ENCODE measurements around the gene BAX. TPM values are rescaled to one million over a fixed set of nuclear protein-coding genes. Genes with fewer than 3 reads are reported as not detected.

Gene BAX
- total RNA-seq, 1 donor from 2014 or later: 141 TPM

GRCh38 chr19:48963371-48964204 lies 8.9 kb downstream of the BAX start:
- peak; percentile 74 for DNase-seq (ENCODE audit: low spot score, unreplicated experiment)
- Mint-ChIP-seq H3K4me1 (ENCODE audit: low read depth) (peaks cover 44% of the 10 kb centered on the region), H3K9me3 (ENCODE audit: low read depth) (no peaks in the 10 kb centered on the region), H3K27ac (peak overlapping the region; percentile 98), H3K27me3 (no peaks in the 10 kb centered on the region), H3K4me3 (ENCODE audit: low read depth) (peak overlapping the region; percentile 100), H3K36me3 (ENCODE audit: insufficient read depth) (peaks cover 24% of the 10 kb centered on the region)
- TF ChIP-seq CTCF (IDR thresholded peaks at IDR 0.05; ENCODE audit: unreplicated experiment): no peak

- Mint-ChIP-seq H3K4me1 (ENCODE audit: low read depth) (peaks cover 44% of the 10 kb centered on the region), H3K4me3 (ENCODE audit: low read depth) (peak overlapping the region; percentile 100), H3K27me3 (no peaks in the 10 kb centered on the region), H3K36me3 (ENCODE audit: insufficient read depth) (peaks cover 27% of the 10 kb centered on the region), H3K27ac (peak overlapping the region; percentile 98), H3K9me3 (ENCODE audit: low read depth) (no peaks in the 10 kb centered on the region)
- no peak for TF ChIP-seq CTCF (IDR thresholded peaks at IDR 0.05; ENCODE audit: unreplicated experiment)
- no peak for DNase-seq (ENCODE audit: low spot score, unreplicated experiment)
These were observed 9.7 kb downstream of the BAX start for GRCh38 chr19:48964205-48965039.

GRCh38 chr19:48965040-48965805 lies 10.5 kb downstream of the BAX start, which contains the start of gene FTL:
Gene FTL (plus strand): TSS chr19:48965309. CDS start chr19:48965508, 199 bp downstream.
- H3K4me3 Mint-ChIP-seq (ENCODE audit: low read depth): peak within 1 kb of the TSS; percentile 100
- H3K9me3 Mint-ChIP-seq (ENCODE audit: low read depth): no peaks in the 10 kb centered on the region
- TF ChIP-seq CTCF (IDR thresholded peaks at IDR 0.05; ENCODE audit: unreplicated experiment): no peak
- H3K27me3 Mint-ChIP-seq: no peaks in the 10 kb centered on the region
- peak within 1 kb of the TSS; percentile 98 for H3K27ac Mint-ChIP-seq
- peaks cover 44% of the 10 kb centered on the region for H3K4me1 Mint-ChIP-seq (ENCODE audit: low read depth)
- peaks cover 27% of the 10 kb centered on the region for H3K36me3 Mint-ChIP-seq (ENCODE audit: insufficient read depth)
- peak; percentile 88 for DNase-seq (ENCODE audit: low spot score, unreplicated experiment)

GRCh38 chr19:48965806-48966540 lies 11.3 kb downstream of the BAX start:
- H3K4me1 Mint-ChIP-seq (ENCODE audit: low read depth): peaks cover 44% of the 10 kb centered on the region
- H3K27me3 Mint-ChIP-seq: no peaks in the 10 kb centered on the region
- no peaks in the 10 kb centered on the region for H3K9me3 Mint-ChIP-seq (ENCODE audit: low read depth)
- H3K4me3 Mint-ChIP-seq (ENCODE audit: low read depth): peak overlapping the region; percentile 100
- peaks cover 27% of the 10 kb centered on the region for H3K36me3 Mint-ChIP-seq (ENCODE audit: insufficient read depth)
- peak overlapping the region; percentile 98 for H3K27ac Mint-ChIP-seq
- TF ChIP-seq CTCF (IDR thresholded peaks at IDR 0.05; ENCODE audit: unreplicated experiment): no peak
- DNase-seq (ENCODE audit: low spot score, unreplicated experiment): peak; percentile 77
